ENCODE data around the gene KLF7.

Gene KLF7

GRCh38 chr2:207088839-207089238 is 76.9 kb downstream of the KLF7 start:
- no peak for DNase-seq

- DNase-seq = no peak
Observed at GRCh38 chr2:207088276-207088675, 77.5 kb downstream of the KLF7 start.

- no peak for DNase-seq
Observed at GRCh38 chr2:207087046-207087902, 78.5 kb downstream of the KLF7 start.

GRCh38 chr2:207086136-207086535 is 79.6 kb downstream of the KLF7 start:
- no peak for DNase-seq

- no peak for DNase-seq
Observed at GRCh38 chr2:207085110-207085509, 80.6 kb downstream of the KLF7 start.

- no peak for DNase-seq
Observed at GRCh38 chr2:207083361-207084110, 82.2 kb downstream of the KLF7 start.

- DNase-seq = no peak
Observed at GRCh38 chr2:207082619-207083018, 83.1 kb downstream of the KLF7 start.

- DNase-seq = no peak
Observed at GRCh38 chr2:207078186-207078798, 87.5 kb downstream of the KLF7 start.

- no peak for DNase-seq
Observed at GRCh38 chr2:207077266-207077665, 88.5 kb downstream of the KLF7 start.

- no peak for DNase-seq
Observed at GRCh38 chr2:207075456-207075855, 90.3 kb downstream of the KLF7 start.

GRCh38 chr2:207073801-207074678 is 91.7 kb downstream of the KLF7 start:
- peak; percentile 78 for DNase-seq

- DNase-seq = no peak
Observed at GRCh38 chr2:207073412-207073800, 92.3 kb downstream of the KLF7 start.

- DNase-seq = no peak
Observed at GRCh38 chr2:207072571-207072970, 93.2 kb downstream of the KLF7 start.

- DNase-seq = no peak
Observed at GRCh38 chr2:207071820-207072219, 93.9 kb downstream of the KLF7 start.

GRCh38 chr2:207067473-207067872 is 98.3 kb downstream of the KLF7 start:
- no peak for DNase-seq

GRCh38 chr2:207066791-207067460 is 98.8 kb downstream of the KLF7 start:
- no peak for DNase-seq

GRCh38 chr2:207066166-207066565 is 99.6 kb downstream of the KLF7 start:
- no peak for DNase-seq

- DNase-seq = no peak
Observed at GRCh38 chr2:207064128-207064690, 101.5 kb downstream of the KLF7 start.

GRCh38 chr2:207061181-207061580 is 104.6 kb downstream of the KLF7 start:
- DNase-seq = no peak

GRCh38 chr2:207055257-207055656 is 110.5 kb downstream of the KLF7 start:
- no peak for DNase-seq

- no peak for DNase-seq
Observed at GRCh38 chr2:207054521-207054920, 111.2 kb downstream of the KLF7 start.

Data from activated CD8-positive, alpha-beta memory T cell treated with anti-CD3 and anti-CD28 coated beads for 24 hours (primary cell).